Hepatocyte (in vitro differentiated cells): ENCODE data around the gene SMARCB1. TPM values are rescaled to one million over a fixed set of nuclear protein-coding genes. Genes with fewer than 3 reads are reported as not detected.

ENCODE experiments used
- DNase-seq: peaks from one replicate; pipeline ENCODE4 v3.0.0-alpha.2; 2016; ENCODE audit warnings: low spot score
- H2AFZ ChIP-seq: fragments of 200-600 bp; sonication (generic); 2 replicates; pipeline ENCODE4 v1.6.0; 2016; ENCODE audit warnings: antibody characterized with exemption, mild to moderate bottlenecking
- H3K27ac ChIP-seq: fragments of 200-600 bp; sonication (generic); 2 replicates; pipeline ENCODE4 v1.5.1; 2016; ENCODE audit warnings: mild to moderate bottlenecking
- H3K27me3 ChIP-seq: fragments of 200-600 bp; sonication (generic); 2 replicates; pipeline ENCODE4 v1.6.1; 2016
- H3K36me3 ChIP-seq: fragments of 200-600 bp; sonication (generic); replicated peaks from 2 replicates; pipeline ENCODE4 v1.5.1; 2016; ENCODE audit warnings: low read depth; ENCODE audit not compliant: insufficient read depth
- H3K4me1 ChIP-seq: fragments of 200-600 bp; sonication (generic); 2 replicates; pipeline ENCODE4 v1.5.1; 2016; ENCODE audit warnings: mild to moderate bottlenecking, moderate library complexity; ENCODE audit not compliant: insufficient read depth
- H3K4me2 ChIP-seq: fragments of 200-600 bp; sonication (generic); 2 replicates; pipeline ENCODE4 v1.6.0; 2016
- H3K4me3 ChIP-seq: fragments of 200-600 bp; sonication (generic); 2 replicates; pipeline ENCODE4 v1.5.1; 2016; ENCODE audit warnings: mild to moderate bottlenecking
- H3K79me2 ChIP-seq: fragments of 200-600 bp; sonication (generic); 2 replicates; pipeline ENCODE4 v1.6.0; 2017; ENCODE audit warnings: mild to moderate bottlenecking
- H3K9me2 ChIP-seq: fragments of 200-600 bp; sonication (generic); replicated peaks from 2 replicates; pipeline ENCODE4 v1.6.0; 2017; ENCODE audit warnings: mild to moderate bottlenecking; ENCODE audit not compliant: insufficient read depth
- H3K9me3 ChIP-seq: fragments of 200-600 bp; sonication (generic); 2 replicates; pipeline ENCODE4 v1.5.1; 2016; ENCODE audit warnings: low read depth, mild to moderate bottlenecking
- H4K20me1 ChIP-seq: fragments of 200-600 bp; sonication (generic); 2 replicates; pipeline ENCODE4 v1.6.0; 2016; ENCODE audit warnings: mild to moderate bottlenecking; ENCODE audit not compliant: insufficient read depth, poor library complexity, severe bottlenecking
- EZH2 ChIP-seq: fragments of 200-600 bp; sonication (generic); IDR thresholded peaks from 2 replicates; pipeline ENCODE4 v1.6.1; 2016; ENCODE audit warnings: antibody characterized with exemption, mild to moderate bottlenecking, borderline replicate concordance
- EZH2phosphoT487 ChIP-seq: fragments of 200-600 bp; sonication (generic); IDR thresholded peaks from one replicate; pipeline ENCODE4 v1.6.1; 2018; ENCODE audit warnings: antibody characterized with exemption, mild to moderate bottlenecking, low read depth, moderate library complexity; ENCODE audit not compliant: unreplicated experiment, severe bottlenecking
- WGBS: methylation state at CpG from one replicate; pipeline ENCODE4 v1.1.6; 2016; ENCODE audit warnings: low lambda C conversion rate; ENCODE audit errors: missing lambda C conversion rate; 5-methylcytosine and 5-hydroxymethylcytosine counted together
- polyA plus RNA-seq: library from polyadenylated mRNA; unstranded; fragments of >200 nt; fragmentation: Nextera tagmentation; extraction: Ambion mirVana; gene quantifications from 2 replicates; pipeline ENCODE4 v1.2.1, GENCODE V29; 2016
- total RNA-seq: library from RNA; depleted of rRNA; stranded (reverse); fragments of >200 nt; gene quantifications from 2 replicates; pipeline ENCODE4 v1.2.3, GENCODE V29; 2014
- TF ChIP-seq, protein P1 (sequence below): fragments of 200-600 bp; sonication (generic); IDR thresholded peaks from 2 replicates; pipeline ENCODE4 v1.5.1; 2016; ENCODE audit warnings: antibody characterized with exemption, mild to moderate bottlenecking; ENCODE audit not compliant: poor library complexity

Gene SMARCB1
- total and polyA plus RNA-seq, 2 experiments from 2014 or later, result 84.3 to 120 TPM

DNA sequence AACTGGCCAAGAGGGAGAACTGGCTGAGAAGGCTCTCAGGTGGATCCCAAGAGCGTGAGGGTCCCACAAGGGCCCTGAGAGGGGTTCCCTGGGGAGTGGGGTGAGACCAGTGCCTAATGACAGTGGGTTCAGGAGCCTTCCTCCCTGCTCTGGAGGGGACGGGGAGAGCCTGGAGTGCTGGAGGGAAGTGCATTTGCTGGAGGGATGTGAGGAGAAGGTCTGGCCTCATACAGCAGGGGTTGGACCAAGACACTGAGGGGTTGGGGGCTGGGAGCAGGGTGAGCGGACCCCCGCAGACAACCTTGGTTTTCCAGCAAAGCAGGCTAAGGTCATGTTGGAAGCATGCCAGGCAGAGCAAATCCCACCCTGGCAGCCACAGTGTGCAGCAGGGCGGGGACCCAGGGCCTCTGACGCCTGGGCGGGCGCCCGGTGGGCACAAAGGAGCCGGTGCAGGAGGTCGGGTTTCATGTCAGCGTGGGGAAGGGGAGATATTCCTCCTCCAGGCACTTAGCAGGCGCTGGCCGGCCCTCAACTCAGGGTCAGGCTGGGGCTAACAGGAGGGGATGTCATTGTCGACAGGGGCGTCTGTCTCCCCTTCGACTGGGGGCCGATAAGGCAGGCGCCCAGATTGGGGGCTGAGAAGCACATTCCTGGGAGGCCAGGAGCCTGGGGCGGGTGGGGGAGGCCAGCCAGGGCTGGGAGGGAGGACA lies 55.1 kb downstream of the SMARCB1 start:
- H3K4me2 ChIP-seq, result no peak overlapping the region
- WGBS, result 55% methylated on average over 16 of the region's 20 CpGs
- no peaks in the 10 kb centered on the region for H3K36me3 ChIP-seq
- H3K4me3 ChIP-seq, result no peak overlapping the region
- no peaks in the 10 kb centered on the region for H3K79me2 ChIP-seq
- no peaks in the 10 kb centered on the region for H3K27me3 ChIP-seq
- peak overlapping the region; percentile 60 for H3K27ac ChIP-seq
- no peak overlapping the region for H2AFZ ChIP-seq
- H3K4me1 ChIP-seq, result peaks cover 27% of the 10 kb centered on the region
- no peaks in the 10 kb centered on the region for H4K20me1 ChIP-seq
- no peak for TF ChIP-seq EZH2phosphoT487
- TF ChIP-seq, protein P1, sequence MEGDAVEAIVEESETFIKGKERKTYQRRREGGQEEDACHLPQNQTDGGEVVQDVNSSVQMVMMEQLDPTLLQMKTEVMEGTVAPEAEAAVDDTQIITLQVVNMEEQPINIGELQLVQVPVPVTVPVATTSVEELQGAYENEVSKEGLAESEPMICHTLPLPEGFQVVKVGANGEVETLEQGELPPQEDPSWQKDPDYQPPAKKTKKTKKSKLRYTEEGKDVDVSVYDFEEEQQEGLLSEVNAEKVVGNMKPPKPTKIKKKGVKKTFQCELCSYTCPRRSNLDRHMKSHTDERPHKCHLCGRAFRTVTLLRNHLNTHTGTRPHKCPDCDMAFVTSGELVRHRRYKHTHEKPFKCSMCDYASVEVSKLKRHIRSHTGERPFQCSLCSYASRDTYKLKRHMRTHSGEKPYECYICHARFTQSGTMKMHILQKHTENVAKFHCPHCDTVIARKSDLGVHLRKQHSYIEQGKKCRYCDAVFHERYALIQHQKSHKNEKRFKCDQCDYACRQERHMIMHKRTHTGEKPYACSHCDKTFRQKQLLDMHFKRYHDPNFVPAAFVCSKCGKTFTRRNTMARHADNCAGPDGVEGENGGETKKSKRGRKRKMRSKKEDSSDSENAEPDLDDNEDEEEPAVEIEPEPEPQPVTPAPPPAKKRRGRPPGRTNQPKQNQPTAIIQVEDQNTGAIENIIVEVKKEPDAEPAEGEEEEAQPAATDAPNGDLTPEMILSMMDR, result no peak
- no peak for TF ChIP-seq EZH2
- DNase-seq, result no peak
- no peaks in the 10 kb centered on the region for H3K9me2 ChIP-seq
- no peaks in the 10 kb centered on the region for H3K9me3 ChIP-seq

DNA sequence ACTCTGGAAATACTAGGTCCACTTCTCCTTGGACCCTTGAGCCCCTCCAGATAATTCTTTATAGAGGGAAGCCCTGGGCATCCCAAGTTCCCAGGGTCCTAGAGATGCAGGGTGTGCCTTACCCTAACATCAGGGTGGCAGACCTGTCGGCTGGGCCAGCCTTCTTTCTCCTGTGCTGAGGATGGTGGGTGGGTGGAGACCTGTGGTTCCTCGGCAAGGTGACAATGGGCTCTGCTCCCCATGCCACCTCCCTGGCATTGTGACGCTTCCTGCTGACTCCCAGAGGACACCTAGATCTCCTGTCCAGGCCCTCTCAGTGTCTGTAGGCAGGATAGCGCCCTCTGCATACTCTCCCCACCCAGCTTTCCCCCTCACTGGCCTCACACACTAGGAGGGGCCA lies 55.8 kb downstream of the SMARCB1 start:
- peak overlapping the region; percentile 60 for H3K27ac ChIP-seq
- TF ChIP-seq, protein P1, result no peak
- TF ChIP-seq EZH2phosphoT487 (no peak), EZH2 (no peak)
- no peaks in the 10 kb centered on the region for H3K27me3 ChIP-seq
- H3K4me3 ChIP-seq, result no peak overlapping the region
- DNase-seq, result no peak
- H3K9me2 ChIP-seq, result no peaks in the 10 kb centered on the region
- no peaks in the 10 kb centered on the region for H3K36me3 ChIP-seq
- H3K79me2 ChIP-seq, result no peaks in the 10 kb centered on the region
- H3K4me2 ChIP-seq, result no peak overlapping the region
- H3K4me1 ChIP-seq, result peaks cover 30% of the 10 kb centered on the region
- 84% methylated on average over 4 of the region's 4 CpGs for WGBS
- no peaks in the 10 kb centered on the region for H3K9me3 ChIP-seq
- H4K20me1 ChIP-seq, result no peaks in the 10 kb centered on the region
- no peak overlapping the region for H2AFZ ChIP-seq

DNA sequence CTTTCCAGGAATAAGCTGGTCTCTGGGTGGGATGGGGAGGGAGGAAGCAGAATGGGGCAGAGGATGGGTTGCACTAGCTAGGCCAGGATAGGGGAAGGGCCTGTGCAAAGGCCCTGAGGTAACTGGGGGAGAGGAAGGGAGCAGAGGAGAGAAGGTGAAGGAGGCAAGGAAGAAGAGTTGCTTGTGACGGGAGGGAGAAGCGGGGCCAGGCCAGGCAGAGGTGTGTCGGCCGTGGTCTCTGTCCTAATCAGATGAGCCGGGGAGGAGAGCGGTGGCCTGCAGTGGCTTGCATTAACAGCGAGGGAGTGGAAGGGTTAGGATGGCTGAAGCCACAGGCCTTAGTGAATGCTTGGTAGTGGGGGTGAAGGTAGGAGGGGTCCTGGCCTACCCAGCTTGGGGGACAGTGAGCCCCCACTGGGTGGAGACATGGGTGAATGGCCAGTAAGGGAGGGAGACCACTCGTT lies 58.0 kb downstream of the SMARCB1 start:
- Histone ChIP-seq H3K27ac (no peak overlapping the region), H3K79me2 (no peaks in the 10 kb centered on the region), H3K4me3 (no peak overlapping the region), H3K4me1 (peaks cover 33% of the 10 kb centered on the region), H4K20me1 (no peaks in the 10 kb centered on the region), H2AFZ (no peak overlapping the region), H3K27me3 (no peaks in the 10 kb centered on the region), H3K9me3 (no peaks in the 10 kb centered on the region), H3K9me2 (no peaks in the 10 kb centered on the region), H3K4me2 (no peak overlapping the region), H3K36me3 (no peaks in the 10 kb centered on the region)
- TF ChIP-seq, protein P1, result no peak
- TF ChIP-seq EZH2phosphoT487 (no peak), EZH2 (no peak)
- no peak for DNase-seq
- whole genome bisulfite sequencing, result 81% methylated on average over 8 of the region's 8 CpGs
